KOPT-K1 (cell line): Measurements from ENCODE around the gene NLGN1.

ENCODE experiments used
- H3K27ac ChIP-seq: fragments of 200-600 bp; sonication (generic); 2 replicates; pipeline ENCODE4 v1.5.1; 2016; ENCODE audit warnings: antibody characterized with exemption, mild to moderate bottlenecking, low read depth, low read length; ENCODE audit not compliant: poor library complexity, severe bottlenecking
- H3K36me3 ChIP-seq: fragments of 200-600 bp; sonication (generic); 2 replicates; pipeline ENCODE4 v1.5.1; 2017; ENCODE audit warnings: antibody characterized with exemption, mild to moderate bottlenecking, low read length, moderate library complexity; ENCODE audit not compliant: insufficient read depth
- H3K9me3 ChIP-seq: fragments of 200-600 bp; sonication (generic); 2 replicates; pipeline ENCODE4 v1.5.1; 2017; ENCODE audit warnings: antibody characterized with exemption, low read length, mild to moderate bottlenecking; ENCODE audit not compliant: insufficient read depth, poor library complexity, severe bottlenecking

Gene NLGN1

GRCh38 chr3:174083706-174084105 is 686.2 kb downstream of the NLGN1 start:
- H3K9me3 ChIP-seq = no peaks in the 10 kb centered on the region
- H3K36me3 ChIP-seq = no peaks in the 10 kb centered on the region
- H3K27ac ChIP-seq = no peak overlapping the region

- H3K9me3 ChIP-seq = no peaks in the 10 kb centered on the region
- no peaks in the 10 kb centered on the region for H3K36me3 ChIP-seq
- no peak overlapping the region for H3K27ac ChIP-seq
Observed at GRCh38 chr3:174089592-174089991, 692.0 kb downstream of the NLGN1 start.

- H3K9me3 ChIP-seq = no peaks in the 10 kb centered on the region
- no peaks in the 10 kb centered on the region for H3K36me3 ChIP-seq
- no peak overlapping the region for H3K27ac ChIP-seq
Observed at GRCh38 chr3:174094669-174095068, 697.1 kb downstream of the NLGN1 start.

- Histone ChIP-seq H3K27ac (no peak overlapping the region), H3K9me3 (no peaks in the 10 kb centered on the region), H3K36me3 (no peaks in the 10 kb centered on the region)
Observed at GRCh38 chr3:174097686-174098085, 700.1 kb downstream of the NLGN1 start.

- Histone ChIP-seq H3K27ac (no peak overlapping the region), H3K36me3 (no peaks in the 10 kb centered on the region), H3K9me3 (no peaks in the 10 kb centered on the region)
Observed at GRCh38 chr3:174098746-174099145, 701.2 kb downstream of the NLGN1 start.

- H3K27ac ChIP-seq = no peak overlapping the region
- H3K9me3 ChIP-seq = no peaks in the 10 kb centered on the region
- no peaks in the 10 kb centered on the region for H3K36me3 ChIP-seq
Observed at GRCh38 chr3:174099724-174100123, 702.2 kb downstream of the NLGN1 start.

- Histone ChIP-seq H3K9me3 (no peaks in the 10 kb centered on the region), H3K36me3 (no peaks in the 10 kb centered on the region), H3K27ac (no peak overlapping the region)
Observed at GRCh38 chr3:174100744-174101143, 703.2 kb downstream of the NLGN1 start.

- no peaks in the 10 kb centered on the region for H3K36me3 ChIP-seq
- H3K9me3 ChIP-seq = no peaks in the 10 kb centered on the region
- H3K27ac ChIP-seq = no peak overlapping the region
Observed at GRCh38 chr3:174101244-174101643, 703.7 kb downstream of the NLGN1 start.

- Histone ChIP-seq H3K27ac (no peak overlapping the region), H3K9me3 (no peaks in the 10 kb centered on the region), H3K36me3 (no peaks in the 10 kb centered on the region)
Observed at GRCh38 chr3:174102274-174102673, 704.7 kb downstream of the NLGN1 start.

- no peaks in the 10 kb centered on the region for H3K36me3 ChIP-seq
- no peak overlapping the region for H3K27ac ChIP-seq
Observed at GRCh38 chr3:174102866-174103265, 705.3 kb downstream of the NLGN1 start.

GRCh38 chr3:174110761-174111160 is 713.2 kb downstream of the NLGN1 start:
- H3K27ac ChIP-seq = no peak overlapping the region

More at GRCh38 chr3:174102866-174103265, 705.3 kb downstream of the NLGN1 start:
- H3K9me3 ChIP-seq = no peaks in the 10 kb centered on the region

GRCh38 chr3:174111776-174112175 is 714.2 kb downstream of the NLGN1 start:
- no peaks in the 10 kb centered on the region for H3K9me3 ChIP-seq
- no peaks in the 10 kb centered on the region for H3K36me3 ChIP-seq
- no peak overlapping the region for H3K27ac ChIP-seq

More at GRCh38 chr3:174110761-174111160, 713.2 kb downstream of the NLGN1 start:
- Histone ChIP-seq H3K9me3 (no peaks in the 10 kb centered on the region), H3K36me3 (no peaks in the 10 kb centered on the region)

- H3K36me3 ChIP-seq = no peaks in the 10 kb centered on the region
- no peak overlapping the region for H3K27ac ChIP-seq
- H3K9me3 ChIP-seq = no peaks in the 10 kb centered on the region
Observed at GRCh38 chr3:174116421-174116820, 718.9 kb downstream of the NLGN1 start.

- Histone ChIP-seq H3K36me3 (no peaks in the 10 kb centered on the region), H3K9me3 (no peaks in the 10 kb centered on the region), H3K27ac (no peak overlapping the region)
Observed at GRCh38 chr3:174120997-174121396, 723.5 kb downstream of the NLGN1 start.

- no peak overlapping the region for H3K27ac ChIP-seq
- no peaks in the 10 kb centered on the region for H3K9me3 ChIP-seq
- no peaks in the 10 kb centered on the region for H3K36me3 ChIP-seq
Observed at GRCh38 chr3:174122411-174122810, 724.9 kb downstream of the NLGN1 start.

- H3K36me3 ChIP-seq = no peaks in the 10 kb centered on the region
Observed at GRCh38 chr3:174125267-174125824, 727.8 kb downstream of the NLGN1 start.

More at GRCh38 chr3:174125267-174125824, 727.8 kb downstream of the NLGN1 start:
- Histone ChIP-seq H3K9me3 (no peaks in the 10 kb centered on the region), H3K27ac (no peak overlapping the region)
